Measurements from ENCODE around the gene SMIM31.

SMIM31 gene

GRCh38 chr4:164780839-164781238 is 26.9 kb downstream of the SMIM31 start:
- TF ChIP-seq CTCF (conservative IDR thresholded peaks at IDR 0.05), result no peak
- no peak overlapping the region for H3K27ac ChIP-seq

GRCh38 chr4:164783976-164784375 is 30.0 kb downstream of the SMIM31 start:
- no peak for TF ChIP-seq CTCF (conservative IDR thresholded peaks at IDR 0.05)
- H3K27ac ChIP-seq, result no peak overlapping the region

- H3K27ac ChIP-seq, result no peak overlapping the region
- no peak for TF ChIP-seq CTCF (conservative IDR thresholded peaks at IDR 0.05)
Observed at GRCh38 chr4:164789047-164789446, 35.1 kb downstream of the SMIM31 start.

GRCh38 chr4:164790249-164790648 is 36.3 kb downstream of the SMIM31 start:
- no peak overlapping the region for H3K27ac ChIP-seq
- TF ChIP-seq CTCF (conservative IDR thresholded peaks at IDR 0.05), result no peak

GRCh38 chr4:164799410-164799809 is 45.5 kb downstream of the SMIM31 start:
- H3K27ac ChIP-seq, result no peak overlapping the region
- TF ChIP-seq CTCF (conservative IDR thresholded peaks at IDR 0.05), result no peak

- no peak overlapping the region for H3K27ac ChIP-seq
- no peak for TF ChIP-seq CTCF (conservative IDR thresholded peaks at IDR 0.05)
Observed at GRCh38 chr4:164800786-164801185, 46.9 kb downstream of the SMIM31 start.

- no peak for TF ChIP-seq CTCF (conservative IDR thresholded peaks at IDR 0.05)
- no peak overlapping the region for H3K27ac ChIP-seq
Observed at GRCh38 chr4:164802301-164802901, 48.5 kb downstream of the SMIM31 start.
